Dendritic cell treated with granulocyte-macrophage colony-stimulating factor and Interleukin-4, amounts not matched to agents 40 ng/mL and 50 ng/mL, for 4 days (primary cell): ENCODE results near the gene PPP1R14D.

Source experiments
- H3K27ac Mint-ChIP-seq: one replicate; pipeline ENCODE4 v1.8.0; 2022; ENCODE audit warnings: mild to moderate bottlenecking, mixed read lengths
- H3K27me3 Mint-ChIP-seq: one replicate; pipeline ENCODE4 v1.8.0; 2022; ENCODE audit warnings: mild to moderate bottlenecking, mixed read lengths
- H3K36me3 Mint-ChIP-seq: one replicate; pipeline ENCODE4 v1.8.0; 2022; ENCODE audit warnings: low read depth, mixed read lengths
- H3K4me1 Mint-ChIP-seq: one replicate; pipeline ENCODE4 v1.8.0; 2022; ENCODE audit warnings: low read depth, mixed read lengths
- H3K4me3 Mint-ChIP-seq: one replicate; pipeline ENCODE4 v1.8.0; 2022; ENCODE audit warnings: mild to moderate bottlenecking, moderate library complexity, mixed read lengths
- H3K9me3 Mint-ChIP-seq: one replicate; pipeline ENCODE4 v1.8.0; 2022; ENCODE audit warnings: mixed read lengths
- intact Hi-C: fragments of 100-400 bp; cut with micrococcal nuclease; formaldehyde crosslinking; loops from one replicate; pipeline ENCODE4 v1.15.0; 2022

Gene PPP1R14D

DNA sequence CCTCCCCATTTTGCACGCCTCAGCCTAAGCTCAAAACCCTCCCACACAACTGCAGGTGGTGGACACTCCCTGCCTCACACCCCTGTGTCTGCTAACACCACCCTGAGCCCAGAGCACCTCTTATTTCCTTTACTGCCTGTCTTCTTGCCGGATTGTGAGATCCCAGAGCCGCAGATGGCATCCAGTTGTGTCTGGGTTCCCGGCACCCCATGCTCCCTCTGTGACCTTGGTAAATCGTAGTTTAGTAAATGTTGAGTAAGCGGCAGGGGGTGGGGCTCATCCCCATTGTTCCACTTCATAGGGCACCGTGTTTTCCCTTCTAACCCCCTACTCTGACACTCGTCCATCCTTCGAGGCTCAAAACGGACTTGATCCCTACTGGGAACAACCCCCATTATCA lies 30.2 kb upstream of the PPP1R14D start:
- Mint-ChIP-seq H3K27ac (no peak overlapping the region), H3K36me3 (peaks cover 58% of the 10 kb centered on the region), H3K4me1 (peaks cover 34% of the 10 kb centered on the region), H3K4me3 (no peak overlapping the region), H3K27me3 (no peaks in the 10 kb centered on the region), H3K9me3 (no peaks in the 10 kb centered on the region)
- intact Hi-C loops: no loop called here

DNA sequence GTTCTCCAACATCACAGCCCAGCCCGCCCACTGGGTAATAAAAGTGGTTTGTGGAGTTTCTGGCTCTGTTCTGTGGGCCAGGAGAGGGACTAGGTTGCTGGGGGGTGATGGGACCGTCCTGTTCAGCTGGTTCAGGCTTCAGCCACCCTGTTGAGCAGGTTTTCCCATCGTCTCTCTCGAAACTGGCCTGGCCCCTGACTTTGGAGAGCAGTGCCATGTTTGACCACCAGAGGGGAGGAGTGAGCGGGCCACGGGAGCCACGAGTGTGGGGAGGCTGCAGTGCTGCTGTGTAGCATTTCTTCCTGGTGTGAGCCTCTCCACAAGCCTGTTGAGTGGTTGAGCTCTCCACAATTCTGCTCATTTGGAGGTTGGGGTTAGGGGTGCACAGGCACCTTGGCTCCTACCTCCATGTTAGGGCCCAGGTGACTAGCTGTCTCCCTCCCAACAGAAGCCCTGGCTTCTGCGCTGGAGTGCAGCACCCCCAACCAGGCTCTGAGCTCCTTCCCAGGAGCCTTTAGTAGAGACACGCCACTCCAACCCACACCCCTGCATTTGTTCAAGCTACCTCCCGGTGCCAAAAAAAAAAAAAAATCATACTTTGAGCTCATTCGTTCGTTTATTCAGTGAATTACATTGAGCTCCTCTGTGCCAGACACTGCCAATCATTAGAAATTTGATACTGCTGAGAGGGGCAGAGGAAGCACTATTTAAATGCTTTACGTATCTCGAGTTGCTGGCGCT lies 29.3 kb upstream of the PPP1R14D start:
- Mint-ChIP-seq H3K27ac (peak overlapping the region; percentile 77), H3K9me3 (no peaks in the 10 kb centered on the region), H3K36me3 (peaks cover 68% of the 10 kb centered on the region), H3K27me3 (no peaks in the 10 kb centered on the region), H3K4me1 (peaks cover 34% of the 10 kb centered on the region), H3K4me3 (no peak overlapping the region)
- intact Hi-C loops: loop anchor here (1.0 kb wide), 1 partner anchor 37 kb away; the partner anchor contains the start of gene VPS18

DNA sequence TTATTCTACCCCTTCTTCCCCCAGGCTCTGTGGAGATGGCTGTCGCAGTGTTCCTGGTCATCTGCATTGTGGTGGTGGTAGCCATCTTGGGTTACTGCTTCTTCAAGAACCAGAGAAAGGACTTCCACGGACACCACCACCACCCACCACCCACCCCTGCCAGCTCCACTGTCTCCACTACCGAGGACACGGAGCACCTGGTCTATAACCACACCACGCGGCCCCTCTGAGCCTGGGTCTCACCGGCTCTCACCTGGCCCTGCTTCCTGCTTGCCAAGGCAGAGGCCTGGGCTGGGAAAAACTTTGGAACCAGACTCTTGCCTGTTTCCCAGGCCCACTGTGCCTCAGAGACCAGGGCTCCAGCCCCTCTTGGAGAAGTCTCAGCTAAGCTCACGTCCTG lies 28.2 kb upstream of the PPP1R14D start:
- peaks cover 34% of the 10 kb centered on the region for H3K4me1 Mint-ChIP-seq
- intact Hi-C loops: loop anchor here (1.0 kb wide), 1 partner anchor 38 kb away; the partner anchor contains the start of gene VPS18
- peak overlapping the region; percentile 77 for H3K27ac Mint-ChIP-seq
- H3K27me3 Mint-ChIP-seq: no peaks in the 10 kb centered on the region
- H3K4me3 Mint-ChIP-seq: no peak overlapping the region
- H3K36me3 Mint-ChIP-seq: peaks cover 78% of the 10 kb centered on the region
- no peaks in the 10 kb centered on the region for H3K9me3 Mint-ChIP-seq

GRCh38 chr15:40855706-40856234 lies 27.3 kb upstream of the PPP1R14D start:
- no peaks in the 10 kb centered on the region for H3K27me3 Mint-ChIP-seq
- H3K4me3 Mint-ChIP-seq: no peak overlapping the region
- intact Hi-C loops: no loop called here
- no peaks in the 10 kb centered on the region for H3K9me3 Mint-ChIP-seq
- H3K36me3 Mint-ChIP-seq: peaks cover 88% of the 10 kb centered on the region
- peaks cover 34% of the 10 kb centered on the region for H3K4me1 Mint-ChIP-seq
- H3K27ac Mint-ChIP-seq: no peak overlapping the region

DNA sequence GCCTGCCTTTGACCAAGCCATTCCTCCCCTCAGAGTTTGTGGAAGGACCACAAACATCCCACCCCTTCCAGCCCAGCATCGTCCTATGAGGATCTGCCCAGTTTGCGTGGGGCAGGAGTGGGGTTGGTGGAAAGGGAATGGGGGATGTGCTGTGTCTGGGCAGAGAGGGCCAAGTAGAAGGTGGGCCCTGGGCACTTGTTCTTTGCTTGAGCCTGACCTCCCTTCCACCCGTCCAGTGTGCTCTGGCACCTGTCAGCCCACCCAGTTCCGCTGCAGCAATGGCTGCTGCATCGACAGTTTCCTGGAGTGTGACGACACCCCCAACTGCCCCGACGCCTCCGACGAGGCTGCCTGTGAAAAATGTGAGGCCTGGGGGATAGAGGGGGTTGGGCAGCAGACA lies 25.7 kb upstream of the PPP1R14D start:
- no peak overlapping the region for H3K4me3 Mint-ChIP-seq
- intact Hi-C loops: no loop called here
- peaks cover 98% of the 10 kb centered on the region for H3K36me3 Mint-ChIP-seq
- no peaks in the 10 kb centered on the region for H3K9me3 Mint-ChIP-seq
- H3K4me1 Mint-ChIP-seq: peaks cover 27% of the 10 kb centered on the region
- H3K27me3 Mint-ChIP-seq: no peaks in the 10 kb centered on the region
- no peak overlapping the region for H3K27ac Mint-ChIP-seq

DNA sequence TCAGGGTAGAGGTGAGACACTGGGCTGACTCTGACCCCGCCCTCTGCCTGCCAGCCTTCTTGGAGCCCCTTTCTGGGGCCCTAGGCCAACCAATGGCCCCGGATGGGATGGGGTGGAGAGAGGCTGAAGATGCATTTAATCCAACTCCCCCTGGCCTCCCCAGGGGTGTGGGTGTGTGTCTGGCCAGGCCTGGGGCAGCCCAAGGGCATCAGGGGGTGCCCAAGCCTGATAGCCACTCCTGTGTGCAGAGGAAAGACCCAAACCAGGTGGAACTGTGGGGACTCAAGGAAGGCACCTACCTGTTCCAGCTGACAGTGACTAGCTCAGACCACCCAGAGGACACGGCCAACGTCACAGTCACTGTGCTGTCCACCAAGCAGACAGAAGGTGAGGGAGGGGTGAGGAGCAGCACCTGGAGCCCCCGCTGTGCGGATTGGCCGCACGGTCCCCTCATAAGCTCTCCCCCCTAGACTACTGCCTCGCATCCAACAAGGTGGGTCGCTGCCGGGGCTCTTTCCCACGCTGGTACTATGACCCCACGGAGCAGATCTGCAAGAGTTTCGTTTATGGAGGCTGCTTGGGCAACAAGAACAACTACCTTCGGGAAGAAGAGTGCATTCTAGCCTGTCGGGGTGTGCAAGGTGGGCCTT lies 24.9 kb upstream of the PPP1R14D start:
- no peaks in the 10 kb centered on the region for H3K9me3 Mint-ChIP-seq

DNA sequence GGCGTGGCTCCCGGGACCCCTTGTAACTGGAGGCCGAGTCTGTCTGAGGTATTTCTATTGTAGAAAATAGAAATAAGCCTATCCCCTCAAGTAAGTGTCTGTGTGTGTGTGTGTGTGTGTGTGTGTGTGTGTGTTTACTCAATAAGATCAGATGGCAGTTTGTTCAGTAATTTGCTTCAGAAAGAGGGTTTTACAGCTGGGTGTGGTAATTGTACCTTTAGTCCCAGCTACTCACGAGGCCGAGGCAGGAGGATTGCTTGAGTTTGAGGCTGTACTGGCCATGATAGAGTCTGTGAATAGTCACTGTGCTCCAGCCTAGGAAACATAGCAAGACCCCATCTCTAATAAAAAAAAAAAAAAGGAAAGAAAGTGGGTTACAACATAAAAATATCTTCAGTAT lies 24.0 kb upstream of the PPP1R14D start:
- no peak overlapping the region for H3K27ac Mint-ChIP-seq
- no peak overlapping the region for H3K4me3 Mint-ChIP-seq
- H3K4me1 Mint-ChIP-seq: peaks cover 25% of the 10 kb centered on the region
- intact Hi-C loops: no loop called here
- no peaks in the 10 kb centered on the region for H3K9me3 Mint-ChIP-seq
- peaks cover 99% of the 10 kb centered on the region for H3K36me3 Mint-ChIP-seq
- H3K27me3 Mint-ChIP-seq: no peaks in the 10 kb centered on the region

More for the DNA sequence above, 24.9 kb upstream of the PPP1R14D start:
- no peak overlapping the region for H3K27ac Mint-ChIP-seq
- intact Hi-C loops: no loop called here
- peaks cover 22% of the 10 kb centered on the region for H3K4me1 Mint-ChIP-seq
- peaks cover 97% of the 10 kb centered on the region for H3K36me3 Mint-ChIP-seq
- no peaks in the 10 kb centered on the region for H3K27me3 Mint-ChIP-seq
- no peak overlapping the region for H3K4me3 Mint-ChIP-seq

GRCh38 chr15:40850576-40851112 lies 22.1 kb upstream of the PPP1R14D start:
- Mint-ChIP-seq H3K4me1 (peaks cover 28% of the 10 kb centered on the region), H3K36me3 (peaks cover 81% of the 10 kb centered on the region), H3K4me3 (no peak overlapping the region), H3K27me3 (no peaks in the 10 kb centered on the region), H3K9me3 (no peaks in the 10 kb centered on the region), H3K27ac (no peak overlapping the region)
- intact Hi-C loops: no loop called here

GRCh38 chr15:40847223-40847961 lies 18.9 kb upstream of the PPP1R14D start:
- Mint-ChIP-seq H3K9me3 (no peaks in the 10 kb centered on the region), H3K4me1 (peaks cover 44% of the 10 kb centered on the region), H3K27me3 (peaks cover 8% of the 10 kb centered on the region), H3K4me3 (peak overlapping the region; percentile 97), H3K27ac (peak overlapping the region; percentile 93), H3K36me3 (peaks cover 60% of the 10 kb centered on the region)
- intact Hi-C loops: no loop called here

- H3K4me3 Mint-ChIP-seq: peak overlapping the region; percentile 97
- peaks cover 10% of the 10 kb centered on the region for H3K27me3 Mint-ChIP-seq
- H3K9me3 Mint-ChIP-seq: no peaks in the 10 kb centered on the region
- peaks cover 54% of the 10 kb centered on the region for H3K36me3 Mint-ChIP-seq
- peak overlapping the region; percentile 93 for H3K27ac Mint-ChIP-seq
- intact Hi-C loops: no loop called here
- peaks cover 44% of the 10 kb centered on the region for H3K4me1 Mint-ChIP-seq
Measured at GRCh38 chr15:40846841-40847222, 18.3 kb upstream of the PPP1R14D start.

GRCh38 chr15:40845511-40846284 lies 17.2 kb upstream of the PPP1R14D start:
- intact Hi-C loops: no loop called here
- H3K4me3 Mint-ChIP-seq: peak overlapping the region; percentile 97
- peak overlapping the region; percentile 93 for H3K27ac Mint-ChIP-seq
- peaks cover 44% of the 10 kb centered on the region for H3K4me1 Mint-ChIP-seq
- H3K36me3 Mint-ChIP-seq: peaks cover 43% of the 10 kb centered on the region
- H3K9me3 Mint-ChIP-seq: no peaks in the 10 kb centered on the region
- peaks cover 13% of the 10 kb centered on the region for H3K27me3 Mint-ChIP-seq

- H3K4me3 Mint-ChIP-seq: peak overlapping the region; percentile 97
- no peaks in the 10 kb centered on the region for H3K9me3 Mint-ChIP-seq
- peaks cover 13% of the 10 kb centered on the region for H3K27me3 Mint-ChIP-seq
- peak overlapping the region; percentile 93 for H3K27ac Mint-ChIP-seq
- H3K36me3 Mint-ChIP-seq: peaks cover 36% of the 10 kb centered on the region
- peaks cover 44% of the 10 kb centered on the region for H3K4me1 Mint-ChIP-seq
- intact Hi-C loops: no loop called here
Measured at GRCh38 chr15:40845036-40845435, 16.5 kb upstream of the PPP1R14D start.

- H3K27me3 Mint-ChIP-seq: peaks cover 13% of the 10 kb centered on the region
- H3K9me3 Mint-ChIP-seq: no peaks in the 10 kb centered on the region
- intact Hi-C loops: loop anchor here (5.0 kb wide), 1 partner anchor 37 kb away; the partner anchor contains the start of genes DNAJC17 and ZFYVE19
- peak overlapping the region; percentile 93 for H3K27ac Mint-ChIP-seq
- peaks cover 32% of the 10 kb centered on the region for H3K36me3 Mint-ChIP-seq
- peak overlapping the region; percentile 97 for H3K4me3 Mint-ChIP-seq
- peaks cover 44% of the 10 kb centered on the region for H3K4me1 Mint-ChIP-seq
Measured at GRCh38 chr15:40844696-40845030, 16.2 kb upstream of the PPP1R14D start.
